Mucosa of stomach (tissue), 1 donor: ENCODE data around the gene POMT2.

Source experiments
- H3K27me3 ChIP-seq: one replicate; pipeline ENCODE4 v1.7.0; 2013; ENCODE audit warnings: mild to moderate bottlenecking, low read length; ENCODE audit not compliant: control insufficient read depth, insufficient read depth
- H3K36me3 ChIP-seq: one replicate; pipeline ENCODE4 v1.7.0; 2013; ENCODE audit warnings: low read length; ENCODE audit not compliant: control insufficient read depth, insufficient read depth
- H3K4me1 ChIP-seq: one replicate; pipeline ENCODE4 v1.7.0; 2013; ENCODE audit warnings: mild to moderate bottlenecking, low read length; ENCODE audit not compliant: control insufficient read depth, insufficient read depth
- H3K4me3 ChIP-seq: one replicate; pipeline ENCODE4 v1.7.0; 2013; ENCODE audit warnings: low read length
- H3K9ac ChIP-seq: one replicate; pipeline ENCODE4 v1.7.0; 2013; ENCODE audit warnings: mild to moderate bottlenecking, low read length, moderate library complexity
- H3K9me3 ChIP-seq: one replicate; pipeline ENCODE4 v1.7.0; 2013; ENCODE audit warnings: mild to moderate bottlenecking, low read length, moderate library complexity; ENCODE audit not compliant: control insufficient read depth
- donor health status: Pancreatic carcinoma.

Gene POMT2

GRCh38 chr14:77259025-77259715, 61.5 kb downstream of the POMT2 start:
- Histone ChIP-seq H3K27me3 (no peaks in the 10 kb centered on the region), H3K9ac (no peak overlapping the region)

GRCh38 chr14:77258566-77258965, 62.1 kb downstream of the POMT2 start:
- Histone ChIP-seq H3K4me3 (no peak overlapping the region), H3K9ac (no peak overlapping the region), H3K4me1 (no peaks in the 10 kb centered on the region), H3K27me3 (no peaks in the 10 kb centered on the region), H3K9me3 (no peaks in the 10 kb centered on the region), H3K36me3 (no peaks in the 10 kb centered on the region)

More at GRCh38 chr14:77259025-77259715, 61.5 kb downstream of the POMT2 start:
- no peak overlapping the region for H3K4me3 ChIP-seq
- no peaks in the 10 kb centered on the region for H3K9me3 ChIP-seq
- H3K4me1 ChIP-seq: no peaks in the 10 kb centered on the region
- no peaks in the 10 kb centered on the region for H3K36me3 ChIP-seq

DNA sequence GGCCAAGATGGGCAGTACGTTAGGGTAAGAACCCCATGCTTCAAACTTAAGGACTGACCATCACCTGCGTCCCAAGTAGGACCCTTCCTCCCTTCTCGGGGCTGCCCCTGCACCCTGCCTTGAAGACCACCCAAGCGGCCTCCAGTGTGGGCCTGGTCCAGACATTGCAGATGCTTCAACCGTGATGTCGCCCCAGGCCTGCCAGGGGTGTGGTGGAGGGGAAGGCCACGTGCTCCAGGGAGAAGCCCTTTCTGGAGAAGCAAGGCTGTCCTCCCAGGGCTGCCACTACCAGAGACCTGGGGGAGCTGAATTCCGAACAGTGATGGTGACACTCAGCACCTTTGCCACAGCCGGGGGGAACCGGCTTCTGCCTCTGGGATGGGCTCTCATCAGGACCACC, 63.0 kb downstream of the POMT2 start:
- Histone ChIP-seq H3K27me3 (no peaks in the 10 kb centered on the region), H3K4me1 (no peaks in the 10 kb centered on the region), H3K4me3 (no peak overlapping the region), H3K9ac (no peak overlapping the region), H3K9me3 (no peaks in the 10 kb centered on the region), H3K36me3 (no peaks in the 10 kb centered on the region)

DNA sequence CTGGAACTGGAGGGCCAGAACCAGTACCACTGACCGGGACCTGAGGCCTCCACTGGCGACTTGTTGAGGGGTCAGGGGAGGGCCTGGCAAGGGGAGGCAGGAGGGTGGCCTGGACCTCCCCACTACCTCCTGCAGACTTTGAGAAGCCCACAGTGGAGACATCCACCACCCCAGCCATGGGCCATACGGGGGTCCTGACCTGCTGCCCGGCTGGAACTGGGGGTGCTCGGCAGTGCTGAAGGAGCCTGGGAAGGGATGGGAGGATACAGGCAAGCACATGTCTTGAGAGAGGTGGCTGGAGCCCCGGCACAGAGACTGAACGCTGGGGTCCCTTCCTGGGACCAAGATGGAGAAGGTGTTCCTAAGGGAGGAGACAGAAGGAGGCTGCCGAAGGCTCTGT, 64.0 kb downstream of the POMT2 start:
- Histone ChIP-seq H3K27me3 (no peaks in the 10 kb centered on the region), H3K9ac (no peak overlapping the region), H3K9me3 (no peaks in the 10 kb centered on the region), H3K36me3 (no peaks in the 10 kb centered on the region), H3K4me1 (no peaks in the 10 kb centered on the region), H3K4me3 (no peak overlapping the region)

DNA sequence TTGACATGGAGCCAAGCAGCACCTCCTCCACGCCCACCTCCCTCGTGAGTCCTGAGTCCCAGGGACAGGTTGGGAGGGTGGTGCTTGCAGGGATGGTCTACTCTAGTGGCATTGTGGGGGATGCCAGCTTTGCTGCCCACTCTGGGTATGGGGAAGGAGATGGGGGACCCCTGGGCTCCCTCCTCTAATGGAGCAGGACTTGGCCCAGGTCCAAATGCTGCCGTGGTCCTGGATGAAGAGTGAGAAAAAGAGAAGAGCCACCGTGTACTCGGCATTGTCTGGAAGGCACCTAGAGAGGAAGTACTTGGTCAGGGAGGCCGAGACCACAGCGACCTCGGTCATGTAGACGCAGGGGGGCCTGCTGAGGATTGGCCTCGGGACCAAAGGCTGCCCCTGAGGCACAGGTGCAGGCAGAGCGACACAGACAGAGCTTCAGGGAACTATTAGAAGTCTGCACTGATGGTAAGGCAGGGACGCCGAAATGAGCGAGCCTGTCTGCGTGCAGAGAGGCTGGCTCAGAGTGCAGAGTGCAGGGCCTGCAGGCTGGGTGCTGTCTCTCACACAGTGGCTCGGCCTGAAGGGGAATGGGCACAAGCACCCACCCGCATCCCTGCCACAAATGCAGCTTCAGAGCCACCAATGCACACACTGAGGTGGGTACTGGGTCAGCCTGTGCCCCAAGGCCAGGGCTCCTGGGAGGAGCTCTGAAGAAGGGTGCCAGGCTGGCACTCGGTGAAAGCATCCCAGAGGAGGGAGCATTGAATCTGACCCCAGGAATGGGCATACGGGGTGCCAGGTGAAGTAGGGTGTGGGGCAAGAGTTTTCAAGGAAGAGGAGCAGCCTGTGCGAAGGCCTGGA, 67.1 kb downstream of the POMT2 start:
- Histone ChIP-seq H3K27me3 (no peaks in the 10 kb centered on the region), H3K4me1 (no peaks in the 10 kb centered on the region), H3K4me3 (no peak overlapping the region), H3K9ac (no peak overlapping the region), H3K9me3 (no peaks in the 10 kb centered on the region), H3K36me3 (no peaks in the 10 kb centered on the region)

DNA sequence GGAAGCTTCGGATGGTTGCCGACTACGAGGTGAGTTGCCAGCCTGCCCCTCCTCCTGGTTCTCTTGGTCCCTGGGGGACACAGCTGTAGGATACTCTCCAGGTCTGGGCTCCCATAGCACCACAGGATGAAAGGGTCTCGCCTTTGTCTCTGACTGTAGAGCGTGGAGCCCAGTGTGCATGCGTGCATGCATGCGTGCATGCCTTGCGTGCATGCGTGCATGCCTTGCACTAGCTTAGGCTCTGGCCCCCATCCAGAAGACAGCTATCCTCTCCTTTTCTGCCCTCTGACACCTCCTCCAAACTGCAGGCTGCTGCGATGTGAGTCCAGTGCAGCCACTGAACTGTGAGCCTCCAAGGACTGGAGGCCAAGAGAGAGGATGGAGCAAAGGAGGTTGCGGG, 68.8 kb downstream of the POMT2 start:
- H3K27me3 ChIP-seq: no peaks in the 10 kb centered on the region

GRCh38 chr14:77250927-77251326, 69.8 kb downstream of the POMT2 start:
- no peak overlapping the region for H3K9ac ChIP-seq
- H3K4me1 ChIP-seq: no peaks in the 10 kb centered on the region
- H3K9me3 ChIP-seq: no peaks in the 10 kb centered on the region
- no peaks in the 10 kb centered on the region for H3K27me3 ChIP-seq
- no peak overlapping the region for H3K4me3 ChIP-seq
- no peaks in the 10 kb centered on the region for H3K36me3 ChIP-seq

More for the DNA sequence above, 68.8 kb downstream of the POMT2 start:
- H3K4me1 ChIP-seq: no peaks in the 10 kb centered on the region
- no peaks in the 10 kb centered on the region for H3K36me3 ChIP-seq
- H3K9me3 ChIP-seq: no peaks in the 10 kb centered on the region
- H3K9ac ChIP-seq: no peak overlapping the region
- H3K4me3 ChIP-seq: no peak overlapping the region

- no peak overlapping the region for H3K9ac ChIP-seq
- H3K27me3 ChIP-seq: no peaks in the 10 kb centered on the region
- no peaks in the 10 kb centered on the region for H3K9me3 ChIP-seq
- no peak overlapping the region for H3K4me3 ChIP-seq
- no peaks in the 10 kb centered on the region for H3K4me1 ChIP-seq
- no peaks in the 10 kb centered on the region for H3K36me3 ChIP-seq
These were observed 71.4 kb downstream of the POMT2 start for GRCh38 chr14:77249286-77249685.

GRCh38 chr14:77248666-77249065, 72.0 kb downstream of the POMT2 start:
- no peak overlapping the region for H3K9ac ChIP-seq
- no peaks in the 10 kb centered on the region for H3K4me1 ChIP-seq
- no peaks in the 10 kb centered on the region for H3K36me3 ChIP-seq
- H3K27me3 ChIP-seq: no peaks in the 10 kb centered on the region
- H3K4me3 ChIP-seq: no peak overlapping the region
- no peaks in the 10 kb centered on the region for H3K9me3 ChIP-seq

DNA sequence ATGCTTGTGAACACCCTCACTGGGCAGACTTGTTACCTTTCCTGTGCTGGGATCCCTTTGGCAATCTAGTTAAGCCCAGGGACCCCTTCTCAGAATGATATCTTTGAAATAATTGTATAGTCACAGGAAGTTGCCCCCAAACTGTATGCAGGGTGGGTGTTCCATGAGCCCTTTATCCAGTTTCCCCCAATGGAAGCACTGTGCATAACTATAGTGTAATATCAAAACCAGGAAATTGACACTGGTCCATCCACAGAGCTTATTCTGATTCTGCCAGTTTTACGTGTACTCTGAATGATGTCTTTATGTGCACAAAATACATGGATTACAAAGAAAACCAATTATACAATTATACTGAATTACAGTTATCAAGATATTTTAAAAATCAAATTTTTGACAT, 73.9 kb downstream of the POMT2 start:
- Histone ChIP-seq H3K9ac (no peak overlapping the region), H3K27me3 (no peaks in the 10 kb centered on the region), H3K36me3 (no peaks in the 10 kb centered on the region), H3K9me3 (no peaks in the 10 kb centered on the region), H3K4me3 (no peak overlapping the region), H3K4me1 (no peaks in the 10 kb centered on the region)

GRCh38 chr14:77245820-77246219, 74.9 kb downstream of the POMT2 start:
- Histone ChIP-seq H3K9me3 (no peaks in the 10 kb centered on the region), H3K36me3 (no peaks in the 10 kb centered on the region), H3K4me1 (no peaks in the 10 kb centered on the region), H3K9ac (no peak overlapping the region), H3K27me3 (no peaks in the 10 kb centered on the region), H3K4me3 (no peak overlapping the region)

GRCh38 chr14:77243853-77244252, 76.8 kb downstream of the POMT2 start:
- H3K4me3 ChIP-seq: no peak overlapping the region
- no peaks in the 10 kb centered on the region for H3K4me1 ChIP-seq
- no peak overlapping the region for H3K9ac ChIP-seq
- H3K9me3 ChIP-seq: no peaks in the 10 kb centered on the region
- H3K27me3 ChIP-seq: no peaks in the 10 kb centered on the region
- no peaks in the 10 kb centered on the region for H3K36me3 ChIP-seq
